GM18517 (cell line): ENCODE data around the gene SLC43A3.

Source experiments
- ATAC-seq: cut with Tn5 transposase; IDR thresholded peaks from one replicate; pipeline ENCODE4 v1.9.1; 2021; ENCODE audit warnings: mild to moderate bottlenecking, moderate library complexity; ENCODE audit not compliant: unreplicated experiment

The SLC43A3 gene

GRCh38 chr11:57360991-57361390 is 65.9 kb downstream of the SLC43A3 start:
- ATAC-seq, result no peak

GRCh38 chr11:57359896-57360690 is 66.8 kb downstream of the SLC43A3 start:
- no peak for ATAC-seq

- no peak for ATAC-seq
Measured at GRCh38 chr11:57359396-57359795, 67.5 kb downstream of the SLC43A3 start.

- no peak for ATAC-seq
Measured at GRCh38 chr11:57358991-57359390, 67.9 kb downstream of the SLC43A3 start.

GRCh38 chr11:57358543-57358961 is 68.4 kb downstream of the SLC43A3 start:
- ATAC-seq, result no peak

GRCh38 chr11:57357856-57358255 is 69.1 kb downstream of the SLC43A3 start:
- no peak for ATAC-seq

GRCh38 chr11:57357310-57357709 is 69.6 kb downstream of the SLC43A3 start:
- ATAC-seq, result no peak
